GM03348 (cell line): ENCODE data around the gene NRCAM.
A peak's percentile ranks its signal among the peaks of the same experiment; 100 is the strongest.

Source experiments
- DNase-seq: peaks from one replicate; pipeline ENCODE4 v3.0.0; 2012; ENCODE audit warnings: low spot score

Gene NRCAM

DNA sequence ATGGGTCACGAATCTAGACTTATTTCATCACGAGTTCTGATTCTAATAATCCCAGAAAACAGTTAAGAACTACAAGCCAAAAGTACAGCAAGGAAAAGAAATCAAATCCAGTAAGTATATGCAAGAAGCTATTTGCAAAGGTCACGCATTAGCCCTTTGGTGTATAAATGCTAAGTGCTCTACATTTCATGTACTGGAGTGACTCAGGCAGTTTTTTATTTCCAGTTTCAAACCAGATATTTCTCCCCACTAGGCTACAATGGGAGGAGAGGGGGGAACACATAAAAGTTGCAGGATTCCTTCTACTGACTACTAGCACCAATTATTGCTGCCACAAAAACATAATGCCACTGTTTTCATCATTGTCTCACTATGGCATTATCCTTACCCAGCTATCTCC lies 148.0 kb downstream of the NRCAM start:
- DNase-seq = no peak

DNA sequence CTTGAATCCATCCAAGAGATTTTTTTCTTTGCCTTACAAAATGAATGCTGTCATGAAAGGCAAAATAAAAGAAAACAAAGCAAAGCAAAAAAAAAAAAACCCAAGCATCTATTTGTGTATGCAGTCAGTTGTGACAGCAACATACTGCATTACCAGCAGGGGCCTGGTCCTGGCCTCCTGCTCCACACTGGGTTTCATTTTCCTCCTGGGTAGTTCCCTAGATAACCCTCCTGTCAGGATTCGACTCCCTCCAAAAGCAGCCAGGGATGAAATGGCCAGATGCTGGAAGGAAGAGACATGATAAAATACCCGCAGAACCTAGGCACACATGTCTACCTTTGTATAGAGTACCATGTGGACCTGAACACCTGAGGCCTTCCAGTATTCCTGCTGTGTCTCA lies 148.6 kb downstream of the NRCAM start:
- DNase-seq = no peak

DNA sequence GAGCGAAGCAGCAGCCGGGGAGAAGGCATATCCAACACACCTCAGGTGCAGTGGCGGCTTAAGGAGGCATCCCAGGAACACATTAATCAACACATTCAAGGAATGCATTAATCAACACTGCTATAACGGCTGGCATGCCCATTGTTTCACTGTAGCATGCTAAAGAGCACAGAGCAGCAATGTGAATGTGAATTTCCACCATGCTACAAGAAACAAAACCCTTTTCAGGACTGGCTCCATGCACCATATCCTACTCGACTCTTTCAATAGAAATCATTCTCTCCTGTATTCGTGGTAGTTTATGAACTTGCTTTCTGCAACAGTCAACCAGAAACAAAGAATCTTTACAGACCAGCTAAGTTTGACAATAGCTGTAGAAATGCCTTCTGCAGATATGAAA lies 149.0 kb downstream of the NRCAM start:
- no peak for DNase-seq

DNA sequence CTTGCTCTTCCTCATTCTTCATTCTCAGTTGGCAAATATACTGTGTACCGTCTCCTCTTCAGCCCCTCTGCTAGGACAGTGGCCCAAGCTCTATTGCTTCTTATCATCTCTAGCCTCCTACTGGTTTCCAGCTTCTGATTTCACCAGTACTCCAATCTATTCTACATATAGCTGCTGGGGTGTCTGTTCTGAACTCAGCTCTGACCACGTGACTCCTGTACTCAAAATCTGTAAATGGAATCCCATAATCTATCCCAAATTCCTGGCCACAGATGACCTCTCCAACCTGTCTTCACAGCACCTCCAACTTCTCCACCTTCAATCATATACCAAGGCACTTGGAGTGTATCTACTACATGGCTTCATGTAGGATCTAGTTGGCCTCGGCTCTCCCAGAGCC lies 152.9 kb downstream of the NRCAM start:
- no peak for DNase-seq

DNA sequence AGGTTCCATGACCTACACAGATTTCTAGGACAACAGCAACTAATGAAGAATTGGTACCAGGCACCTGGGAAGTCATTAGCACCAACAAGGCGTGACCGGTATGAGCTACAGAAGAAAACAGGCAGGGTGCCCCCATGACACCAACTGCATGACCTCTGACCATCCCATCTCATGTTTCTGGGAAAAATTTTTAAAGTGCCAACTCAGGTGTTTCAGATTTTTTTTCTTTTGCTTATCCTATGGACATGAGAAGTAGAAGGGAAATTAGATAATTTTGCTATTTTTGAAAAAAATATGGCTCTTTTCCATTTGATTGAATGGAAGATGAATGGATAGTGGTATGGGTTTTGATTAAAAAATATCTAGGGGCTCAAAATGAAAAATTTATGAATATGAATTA lies 154.8 kb downstream of the NRCAM start:
- DNase-seq = no peak

DNA sequence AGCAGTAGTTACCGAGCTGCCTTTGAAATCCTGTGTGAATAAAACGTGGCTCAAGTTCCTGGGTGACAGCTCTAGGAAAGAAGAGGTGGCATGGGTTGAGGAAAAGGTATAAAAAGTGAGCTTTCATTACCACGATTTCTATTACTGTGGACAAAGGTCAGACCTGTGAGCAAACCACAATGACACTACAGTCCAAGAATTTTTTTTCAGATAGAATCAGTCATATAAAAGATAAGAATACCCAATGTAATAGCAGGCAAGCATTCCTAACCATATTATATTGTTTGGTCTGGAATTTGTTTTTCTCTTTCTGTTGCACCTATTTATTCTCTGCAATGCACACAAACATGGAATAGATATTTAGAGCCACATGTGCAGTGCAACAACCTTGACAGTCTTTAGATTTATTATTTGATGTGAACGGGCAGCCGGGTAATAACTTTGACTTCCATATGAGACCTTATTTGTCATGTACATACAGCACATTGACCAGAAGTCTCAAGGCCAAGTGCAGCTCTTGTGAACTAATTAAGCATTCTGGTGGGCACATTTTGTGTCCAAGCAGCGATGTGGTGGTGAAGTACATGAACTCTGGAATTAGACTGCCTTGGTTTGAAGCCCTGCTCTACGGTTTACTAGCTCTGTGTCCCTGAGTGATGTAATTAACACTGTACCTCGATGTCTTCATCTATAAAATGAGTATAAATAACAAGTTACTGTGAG lies 156.8 kb downstream of the NRCAM start:
- DNase-seq = peak; percentile 17

DNA sequence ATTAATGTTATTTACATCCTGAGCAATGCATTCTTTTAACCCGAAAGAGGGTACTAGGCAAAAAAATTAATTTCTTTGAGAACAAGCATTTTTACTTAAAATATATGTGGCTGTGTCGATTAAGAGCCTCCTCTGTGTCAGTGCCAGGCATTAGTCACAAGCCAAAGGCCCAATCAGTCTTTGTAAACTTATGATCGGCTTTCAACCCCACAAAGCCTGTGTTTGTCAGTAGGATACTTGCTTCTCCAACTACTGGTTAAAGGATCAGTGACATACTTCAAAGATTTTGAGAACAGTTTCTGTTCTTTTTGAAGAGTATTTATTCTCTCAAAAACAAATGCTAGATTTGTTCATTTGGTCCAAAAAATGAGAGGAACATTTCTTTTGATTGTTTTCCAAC lies 159.3 kb downstream of the NRCAM start:
- DNase-seq = no peak

DNA sequence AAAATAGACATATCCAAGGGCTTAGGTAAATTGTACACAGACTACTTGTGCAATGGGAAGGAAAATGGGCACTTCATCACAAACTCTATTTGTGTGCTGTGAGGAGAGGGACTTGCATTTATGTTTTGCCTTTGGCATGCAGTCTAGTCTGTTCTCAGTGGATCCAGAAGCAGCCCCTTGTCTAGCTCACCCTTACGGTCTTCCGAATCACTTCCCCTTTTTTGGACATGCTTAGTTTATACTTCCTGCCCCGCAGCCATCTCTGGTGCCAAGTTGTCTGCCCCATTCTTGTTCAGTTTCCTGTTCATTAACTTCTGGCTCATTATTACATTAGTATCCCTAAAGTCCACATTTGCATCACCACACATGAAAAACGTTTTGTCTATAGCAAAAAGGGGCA lies 161.6 kb downstream of the NRCAM start:
- no peak for DNase-seq

DNA sequence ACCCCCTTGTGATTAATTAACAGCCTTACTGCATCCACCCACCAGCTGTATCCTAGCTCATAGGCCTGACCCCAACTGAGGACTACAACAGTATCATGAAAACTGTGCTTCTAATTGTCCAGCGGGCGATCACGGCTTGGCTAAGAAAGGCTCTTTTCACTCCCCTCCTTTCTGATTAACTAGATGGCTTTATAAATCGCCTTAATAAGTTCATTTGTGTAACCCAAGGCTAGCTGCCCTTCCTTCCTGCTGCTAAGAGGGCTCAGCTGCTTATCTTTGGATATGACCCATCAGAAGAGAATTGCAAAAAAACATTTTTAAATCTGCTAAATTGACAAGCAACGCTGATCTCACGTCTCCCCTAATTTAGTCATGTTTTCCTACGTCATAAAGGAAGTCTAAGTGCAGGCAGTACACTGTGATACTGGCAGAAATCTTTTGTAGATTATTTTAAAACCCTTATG lies 163.1 kb downstream of the NRCAM start:
- no peak for DNase-seq

DNA sequence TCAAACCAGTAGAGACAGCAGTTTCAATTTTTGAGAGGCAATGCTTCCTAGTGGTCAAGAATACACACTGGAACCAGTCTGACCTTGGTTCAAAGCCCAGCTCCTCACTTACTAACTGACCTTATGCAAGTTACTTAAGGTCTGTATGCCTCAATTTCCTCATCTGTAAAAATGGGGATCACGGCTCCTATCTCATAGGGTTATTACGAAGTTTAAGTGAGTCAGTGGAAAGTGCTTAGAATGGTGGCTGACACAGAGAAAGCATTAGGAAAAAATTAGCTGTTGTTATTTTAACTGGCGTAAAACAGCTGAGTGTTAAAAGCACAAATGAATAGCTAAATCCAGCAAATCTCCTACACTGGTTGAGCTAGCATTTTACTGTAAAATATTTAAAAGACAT lies 163.7 kb downstream of the NRCAM start:
- no peak for DNase-seq

DNA sequence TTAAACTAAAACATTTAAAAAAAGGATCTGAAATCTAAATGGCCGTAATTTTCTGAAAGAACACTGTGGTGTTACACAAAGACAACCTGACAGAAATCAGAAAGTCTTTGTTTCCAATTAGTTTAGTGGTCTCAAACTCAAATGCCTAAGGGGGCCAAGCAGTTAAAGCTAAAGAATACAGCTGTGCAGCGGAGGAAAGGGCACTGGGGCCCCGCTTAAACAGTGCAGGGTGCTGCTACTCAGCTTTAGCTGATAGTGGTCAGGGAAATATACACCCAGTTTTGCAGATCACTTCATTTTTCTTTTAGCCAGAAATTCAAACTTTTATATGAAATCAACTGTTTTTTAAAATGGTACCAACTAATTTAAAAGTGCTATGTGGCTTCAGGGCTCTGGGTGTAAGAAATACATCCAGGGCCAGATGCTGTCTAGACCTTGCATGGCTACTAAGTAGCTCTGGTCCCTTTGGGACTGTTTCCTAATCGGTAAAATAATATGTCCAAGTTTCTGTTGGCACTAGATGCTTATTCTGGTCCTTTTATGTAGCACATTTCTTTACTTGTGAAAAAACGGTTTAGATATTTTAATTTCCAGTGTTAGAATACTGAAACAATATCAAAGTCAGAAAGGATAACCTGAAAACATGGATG lies 164.3 kb downstream of the NRCAM start:
- DNase-seq = no peak

DNA sequence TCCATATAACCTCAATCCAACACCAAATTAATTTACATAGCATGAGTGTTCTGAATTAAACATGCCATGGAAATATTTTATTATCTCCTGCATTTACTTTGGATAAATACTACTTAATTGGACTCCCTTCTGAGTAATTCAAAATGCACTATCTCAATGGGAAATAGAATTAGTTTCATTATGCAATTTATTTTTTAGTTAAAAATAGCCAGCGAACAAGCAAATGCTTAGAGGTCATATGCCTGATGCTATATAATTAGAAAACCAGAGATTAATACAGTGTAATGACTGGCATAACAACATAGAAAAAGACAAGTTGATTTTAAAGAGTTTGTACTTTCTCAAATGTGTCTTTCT lies 165.1 kb downstream of the NRCAM start:
- DNase-seq = no peak

DNA sequence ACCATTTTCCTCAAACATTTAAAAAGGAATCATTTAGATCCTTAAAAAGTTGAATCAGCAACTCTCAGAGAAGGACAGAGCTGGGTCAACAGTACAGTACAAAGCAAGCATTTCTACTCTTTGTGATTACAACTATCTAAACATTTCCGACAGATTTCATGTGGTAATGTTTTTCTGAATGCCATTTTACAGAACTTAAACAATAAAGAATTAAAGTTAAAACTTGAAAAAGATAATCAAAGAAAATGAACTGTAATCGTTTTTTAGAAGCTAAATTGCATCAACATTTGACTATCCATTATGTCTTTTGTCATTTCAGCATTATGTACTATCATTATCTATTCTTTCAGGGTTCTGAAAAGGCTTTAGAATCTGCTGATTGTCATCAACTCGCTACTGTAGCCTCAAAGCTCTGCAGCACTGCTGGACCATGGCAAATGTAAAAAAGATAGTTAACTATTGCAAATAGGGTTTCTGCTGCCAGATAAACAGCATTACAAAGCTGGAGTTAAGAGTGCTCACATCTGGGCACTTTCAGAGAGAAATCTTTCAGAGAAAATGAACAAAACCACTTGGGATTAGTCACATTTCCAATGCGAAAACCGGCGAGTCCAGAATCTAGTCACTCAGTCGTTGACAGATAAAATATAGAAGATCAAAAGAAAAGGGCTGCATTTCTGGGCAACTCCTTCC lies 165.6 kb downstream of the NRCAM start:
- DNase-seq = no peak

DNA sequence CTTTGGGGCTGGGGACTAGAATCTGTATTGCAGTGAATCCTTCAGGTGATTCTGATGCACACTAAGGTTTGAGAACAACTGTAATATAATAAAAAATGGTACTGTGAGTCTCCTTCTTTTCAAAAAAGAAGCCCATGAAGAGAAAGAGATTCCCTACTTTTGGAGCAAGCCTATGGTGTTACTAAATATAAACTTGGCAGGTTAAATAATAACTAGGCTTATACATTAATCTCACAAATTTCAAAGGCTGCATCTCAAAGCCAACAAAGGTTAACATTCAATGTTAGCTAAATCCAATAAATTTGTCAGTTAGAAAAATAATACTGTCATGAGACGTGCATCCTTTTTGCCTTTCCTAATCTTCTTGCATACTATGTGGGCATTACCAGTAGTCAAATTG lies 166.4 kb downstream of the NRCAM start:
- DNase-seq = no peak

DNA sequence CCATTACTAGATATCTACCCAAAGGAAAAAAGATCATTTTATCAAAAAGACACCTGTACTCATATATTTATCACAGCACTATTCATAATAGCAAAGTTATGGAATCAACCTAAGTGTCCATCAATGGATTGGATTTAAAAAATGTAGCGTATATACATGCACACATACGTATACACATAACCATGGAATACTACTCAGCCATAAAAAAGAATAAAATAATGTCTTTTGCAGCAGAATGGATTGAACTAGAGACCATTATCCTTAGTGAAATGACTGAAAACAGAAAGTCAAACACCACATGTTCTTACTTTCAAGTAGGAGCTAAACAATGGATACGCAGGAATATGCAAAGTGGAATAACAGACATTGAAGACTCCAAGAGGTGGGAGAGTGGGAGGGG lies 168.4 kb downstream of the NRCAM start:
- no peak for DNase-seq

DNA sequence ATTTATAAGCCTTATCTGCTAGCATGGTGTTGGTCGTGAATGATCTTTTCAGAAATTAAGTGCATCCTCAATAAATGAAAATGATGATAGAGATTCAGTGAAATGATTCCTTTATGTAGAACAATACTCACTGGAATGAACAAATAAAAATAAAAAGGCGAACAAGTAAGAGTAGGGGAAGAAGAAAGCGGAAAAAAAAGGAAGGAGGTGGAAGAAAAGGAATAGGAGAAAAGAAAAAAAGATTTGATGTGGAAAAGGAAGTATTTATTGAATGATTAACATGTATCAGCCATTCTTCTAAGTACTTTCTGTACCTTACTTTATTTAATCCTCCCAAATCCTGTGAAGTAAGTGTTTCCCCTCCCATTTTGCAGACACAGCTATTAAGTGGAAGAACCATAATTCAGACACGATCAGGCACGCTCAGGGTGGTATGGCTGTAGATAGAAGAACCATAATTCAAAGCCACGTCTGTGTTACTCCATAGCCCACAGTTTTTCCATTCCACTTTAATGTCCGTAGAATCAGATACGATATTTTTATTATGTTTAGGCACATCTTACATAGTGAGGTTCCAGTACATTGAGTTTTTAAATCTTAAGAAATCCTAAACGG lies 169.8 kb downstream of the NRCAM start:
- no peak for DNase-seq

DNA sequence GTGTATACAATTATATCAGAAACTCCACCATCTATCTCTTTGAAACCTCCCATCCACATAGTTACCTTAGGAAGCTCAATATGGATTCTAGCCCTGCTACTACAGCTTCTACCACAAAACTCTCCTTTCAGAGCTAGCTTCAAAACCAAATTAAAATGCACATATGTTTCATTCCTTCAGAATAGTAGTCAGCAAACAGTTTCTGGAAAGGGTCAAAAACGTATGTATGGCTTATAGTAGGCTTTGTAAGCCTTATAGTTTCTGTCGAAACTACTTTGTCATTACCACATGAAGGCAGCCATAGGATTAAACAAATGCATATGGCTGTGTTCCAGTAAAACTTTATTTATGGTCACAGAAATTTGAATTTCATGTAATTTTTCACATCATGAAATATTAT lies 170.5 kb downstream of the NRCAM start:
- no peak for DNase-seq

DNA sequence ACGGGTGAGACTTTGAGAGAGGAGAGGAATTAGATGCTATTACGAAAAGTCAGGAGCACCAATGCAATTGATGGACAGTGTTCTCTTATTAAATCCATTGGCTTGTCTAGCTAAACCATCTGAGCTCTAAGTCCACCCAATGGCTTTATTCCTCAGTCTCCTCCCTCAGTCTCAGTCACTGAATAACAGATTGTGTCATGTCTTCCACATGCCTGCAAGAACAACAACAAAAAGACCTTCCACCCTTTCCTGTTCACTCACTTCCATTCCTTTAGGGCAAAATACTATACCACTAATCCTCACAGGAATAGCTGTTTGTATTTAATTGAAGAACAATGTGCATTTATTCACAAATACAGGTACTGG lies 171.2 kb downstream of the NRCAM start:
- DNase-seq = no peak

DNA sequence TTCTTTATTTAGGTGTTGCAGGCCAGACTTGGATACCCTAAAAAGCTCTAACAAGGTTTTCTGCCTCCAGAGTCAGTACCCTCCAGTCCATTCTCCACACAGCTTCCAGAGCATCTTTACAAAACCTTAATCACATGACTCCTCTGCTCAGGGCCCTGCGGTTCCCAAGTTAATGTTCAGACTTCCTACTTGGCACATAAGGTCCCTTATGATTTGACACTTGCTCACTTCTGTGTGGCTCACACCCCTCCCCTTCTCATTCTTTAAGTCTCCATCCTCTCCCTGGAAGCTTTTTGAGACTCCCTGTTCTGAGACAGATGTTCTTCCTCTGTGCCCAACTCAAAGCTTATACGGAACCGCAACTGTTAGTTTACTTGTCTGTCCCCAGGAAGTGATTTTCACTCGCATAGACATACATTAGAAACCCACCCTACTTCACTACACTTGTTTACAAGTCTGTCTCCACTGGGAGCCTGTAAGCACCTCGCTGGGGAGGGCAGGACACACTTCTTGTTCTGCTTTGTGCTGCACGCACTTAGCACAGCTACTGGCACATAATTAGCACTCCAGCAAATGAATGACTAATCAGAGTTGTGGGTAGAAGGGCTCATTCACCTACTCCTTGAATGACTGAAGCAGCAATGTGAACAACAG lies 171.8 kb downstream of the NRCAM start:
- no peak for DNase-seq

DNA sequence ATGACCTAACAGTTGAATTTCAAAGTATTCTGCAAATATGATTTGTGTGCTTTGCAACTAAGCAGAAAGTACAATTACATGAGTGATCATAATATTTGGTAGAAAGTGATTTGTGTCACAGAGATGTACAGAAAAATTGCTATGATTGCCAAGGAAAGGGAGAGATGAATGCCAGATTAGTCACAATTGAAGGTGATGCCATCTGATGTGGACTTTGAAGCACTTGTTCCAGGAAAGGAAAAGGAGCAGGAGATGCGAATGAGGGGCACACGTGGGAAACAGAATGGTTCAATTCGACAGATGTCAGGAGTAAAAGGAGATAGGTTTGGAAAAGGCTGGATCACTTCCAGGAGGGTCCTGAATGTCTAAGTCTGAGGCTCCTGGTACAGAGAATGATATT lies 173.0 kb downstream of the NRCAM start:
- DNase-seq = no peak

DNA sequence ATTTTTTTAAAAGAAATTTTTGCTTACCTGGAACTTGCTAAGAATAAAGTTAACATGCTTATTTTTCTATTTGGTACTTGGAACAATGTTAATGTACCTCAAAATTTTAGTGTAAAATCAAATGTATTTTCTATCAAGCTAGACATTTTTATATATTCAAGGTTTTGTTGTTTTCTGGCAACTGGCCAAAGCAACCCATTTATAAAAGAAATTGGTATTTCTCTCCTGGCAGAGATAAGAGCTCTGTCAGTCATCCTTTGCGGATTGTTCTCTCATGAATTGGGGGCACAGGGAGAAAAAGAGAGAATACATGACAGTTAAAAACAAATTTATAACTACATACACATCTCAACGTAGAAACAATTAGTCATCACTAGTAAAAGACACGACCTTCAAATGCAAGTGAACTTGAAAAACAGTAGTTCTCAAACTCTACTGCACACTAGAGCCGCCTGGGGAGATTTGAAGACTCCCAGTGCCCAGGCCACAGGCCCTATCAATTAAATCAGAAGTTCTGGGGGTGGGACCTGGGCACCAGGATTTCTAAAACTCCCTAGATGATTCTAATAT lies 173.7 kb downstream of the NRCAM start:
- DNase-seq = no peak

DNA sequence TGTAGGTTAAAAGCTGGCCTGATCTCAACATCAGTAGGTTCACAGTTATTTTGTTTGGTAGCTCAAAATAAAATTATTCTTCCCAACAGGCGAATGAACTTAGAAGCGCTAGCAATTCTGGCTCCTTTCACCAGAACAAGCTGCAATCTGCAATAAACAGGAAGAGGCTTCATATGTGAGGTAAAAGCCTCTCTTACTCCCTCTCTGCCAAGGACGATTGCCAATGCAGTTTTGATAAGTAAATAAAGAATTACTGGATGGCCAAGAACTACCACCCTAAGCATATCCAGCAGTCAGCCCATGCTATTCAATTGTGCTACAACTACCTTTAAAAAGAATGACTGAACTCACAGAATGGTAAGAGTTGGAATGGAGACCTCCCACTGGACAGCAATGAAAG lies 176.1 kb downstream of the NRCAM start:
- no peak for DNase-seq
